Occipital lobe (tissue), 2 donors: ENCODE results near the gene MDN1. TPM values are rescaled to one million over a fixed set of nuclear protein-coding genes. Genes with fewer than 3 reads are reported as not detected.
"Not testable (repeated sequence)": the region's sequence is repeated elsewhere in the genome, so short reads cannot be mapped to it uniquely, and the experiment has no call there.

Source experiments
- DNase-seq: peaks from one replicate; lab custom pipeline; 2025; lab: John Stamatoyannopoulos, UW
- total RNA-seq: library from RNA; depleted of rRNA; stranded (reverse); fragments of >200 nt; gene quantifications from one replicate; pipeline ENCODE4 v1.2.3, GENCODE V29; 2014

The MDN1 gene
- total RNA-seq, 1 donor from 2014 or later = 34.8 TPM

DNA sequence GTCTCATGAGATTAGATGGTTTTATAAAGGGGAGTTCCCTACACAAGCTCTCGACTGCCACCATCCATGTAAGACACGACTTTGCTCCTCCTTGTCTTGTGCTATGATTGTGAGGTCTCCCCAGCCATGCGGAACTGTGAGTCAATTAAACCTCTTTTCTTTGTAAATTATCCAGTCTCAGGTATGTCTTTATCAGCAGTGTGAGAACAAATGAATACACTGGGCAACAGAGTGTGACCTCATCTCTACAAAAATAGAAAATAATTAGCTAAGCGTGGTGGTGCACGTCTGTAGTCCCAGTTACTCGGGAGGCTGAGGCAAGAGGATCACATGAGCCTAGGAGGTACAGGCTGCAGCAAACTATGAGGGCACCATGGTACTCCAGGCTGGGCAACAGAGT, 51.3 kb downstream of the MDN1 start:
- DNase-seq = no peak

GRCh38 chr6:89763550-89763949, 56.0 kb downstream of the MDN1 start:
- no peak for DNase-seq

GRCh38 chr6:89758830-89759229, 60.8 kb downstream of the MDN1 start:
- no peak for DNase-seq

GRCh38 chr6:89750338-89750737, 69.3 kb downstream of the MDN1 start:
- no peak for DNase-seq

- no peak for DNase-seq
These were observed 69.7 kb downstream of the MDN1 start for GRCh38 chr6:89749918-89750317.

DNA sequence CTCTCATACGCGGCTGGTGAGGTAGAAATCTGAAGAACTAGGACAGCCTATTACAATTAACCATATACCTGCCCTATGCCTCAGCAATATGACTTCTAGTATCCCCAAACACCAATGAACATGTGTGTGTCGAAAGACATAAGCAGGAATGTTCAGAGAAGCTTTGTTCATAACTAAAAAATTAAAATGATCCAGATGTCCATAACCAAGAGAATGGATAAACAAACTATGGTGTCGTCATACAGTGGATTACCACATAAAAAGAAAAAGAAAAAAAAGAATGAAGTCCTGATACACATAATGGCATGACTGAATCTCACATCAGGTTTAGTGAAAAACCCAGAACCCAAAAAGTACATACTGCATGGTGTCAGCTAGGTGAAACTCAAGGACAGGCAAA, 73.9 kb downstream of the MDN1 start:
- no peak for DNase-seq

DNA sequence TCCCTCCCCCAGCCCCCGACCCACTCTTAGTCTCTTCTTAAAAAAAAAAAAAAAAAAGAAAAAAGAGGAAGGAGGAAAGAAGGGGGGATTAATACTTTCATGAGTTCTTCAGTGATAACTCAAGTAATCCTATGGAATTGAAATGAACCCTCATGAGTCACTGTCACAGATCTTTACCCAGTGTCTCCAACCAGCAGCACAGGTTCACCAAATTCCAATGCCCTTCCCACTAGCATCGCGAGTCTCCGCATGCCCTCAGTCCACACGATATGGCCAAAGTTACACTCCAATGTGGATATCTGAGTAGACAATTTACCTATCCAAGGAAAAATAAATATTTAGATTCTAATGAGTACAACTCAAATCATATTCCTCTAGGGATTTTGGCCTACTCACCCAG, 74.5 kb downstream of the MDN1 start:
- DNase-seq = no peak

DNA sequence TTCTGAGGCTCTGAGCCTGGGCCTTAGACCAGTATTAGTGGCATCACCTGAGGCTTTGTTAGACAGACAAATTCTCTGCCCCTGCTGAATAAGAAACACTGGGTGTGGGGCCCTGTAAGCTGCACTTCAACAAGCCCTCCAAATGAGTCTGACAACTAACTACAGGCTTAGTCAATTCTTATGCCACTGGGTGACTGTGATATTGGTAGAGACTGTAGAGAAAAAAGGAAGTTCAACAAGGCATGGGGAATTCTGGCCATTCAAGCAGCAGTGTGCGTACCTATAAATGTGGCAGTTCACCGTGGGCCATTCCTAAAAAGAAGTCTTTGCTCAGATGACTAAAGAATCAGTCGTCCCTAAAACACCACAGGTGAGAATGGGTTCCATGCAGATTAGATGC, 82.7 kb downstream of the MDN1 start:
- DNase-seq = no peak

- DNase-seq = no peak
These were observed 85.1 kb downstream of the MDN1 start for GRCh38 chr6:89734526-89734925.

DNA sequence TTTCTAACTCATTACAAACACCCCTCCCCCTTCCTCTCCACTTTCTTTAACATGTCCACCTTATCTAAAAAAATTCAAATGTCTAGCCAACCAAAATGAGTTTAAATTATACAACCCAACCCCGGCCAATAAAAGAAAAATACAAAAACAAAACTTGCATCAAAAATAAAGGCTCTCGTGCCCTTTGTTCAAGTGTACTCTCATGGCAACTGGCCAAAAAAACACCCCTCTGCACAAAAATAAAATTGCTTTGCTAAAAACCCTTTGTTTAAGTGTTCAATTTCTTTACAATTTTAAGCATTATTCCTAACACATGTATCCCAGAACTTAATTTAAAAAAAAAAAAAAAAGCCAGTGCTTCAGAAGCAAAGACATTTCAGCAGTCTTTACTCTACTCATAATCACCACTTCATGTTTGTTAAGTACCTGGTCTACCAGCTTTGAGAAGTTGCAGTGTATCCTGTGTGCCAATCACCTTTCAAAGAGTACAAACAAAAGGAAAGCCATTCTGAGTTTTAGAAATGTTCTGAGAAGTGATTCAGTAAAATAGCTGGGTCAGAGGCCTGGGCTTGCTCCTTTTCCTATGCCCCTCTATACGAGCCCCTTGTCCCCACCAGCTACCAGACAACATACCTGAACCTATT, 87.5 kb downstream of the MDN1 start:
- DNase-seq = no peak

GRCh38 chr6:89731262-89731661, 88.3 kb downstream of the MDN1 start:
- DNase-seq = not testable (repeated sequence)

DNA sequence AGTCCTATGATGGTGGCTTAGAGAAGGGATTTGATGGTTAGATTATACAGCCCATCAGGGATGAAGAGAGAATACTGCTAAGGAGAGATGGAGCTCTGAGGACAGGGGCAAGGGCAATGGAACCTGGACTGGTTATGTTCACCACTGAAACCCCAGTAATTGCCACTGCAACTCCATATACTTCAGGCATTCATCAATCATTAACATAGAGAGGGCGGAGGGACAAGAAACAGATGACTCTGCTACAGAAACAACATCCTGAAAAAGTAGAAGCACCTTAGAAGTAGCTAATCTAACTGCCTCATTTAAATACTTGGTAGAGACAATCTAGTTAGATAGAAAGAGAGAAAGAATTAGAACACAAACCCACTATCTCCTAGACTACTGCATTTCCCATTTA, 89.8 kb downstream of the MDN1 start:
- DNase-seq = no peak

DNA sequence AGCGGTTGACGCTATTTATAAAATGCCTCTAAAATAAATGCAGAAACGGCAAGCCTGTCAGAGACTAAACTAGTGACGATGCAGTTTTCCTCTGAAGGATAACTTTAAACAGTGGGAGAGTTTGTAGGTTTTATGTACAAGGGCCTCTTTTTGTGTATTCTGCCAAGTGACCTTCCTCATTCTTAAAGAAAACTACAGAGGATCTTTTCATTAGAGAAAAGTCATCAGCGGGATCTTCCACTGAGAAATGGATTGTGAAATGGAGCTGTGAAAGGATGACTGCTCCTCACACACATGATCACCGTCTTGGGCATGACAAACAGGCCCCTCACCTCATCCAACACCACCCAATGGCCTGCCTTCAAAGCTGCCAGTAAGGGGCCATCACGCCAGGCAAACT, 92.1 kb downstream of the MDN1 start:
- no peak for DNase-seq

DNA sequence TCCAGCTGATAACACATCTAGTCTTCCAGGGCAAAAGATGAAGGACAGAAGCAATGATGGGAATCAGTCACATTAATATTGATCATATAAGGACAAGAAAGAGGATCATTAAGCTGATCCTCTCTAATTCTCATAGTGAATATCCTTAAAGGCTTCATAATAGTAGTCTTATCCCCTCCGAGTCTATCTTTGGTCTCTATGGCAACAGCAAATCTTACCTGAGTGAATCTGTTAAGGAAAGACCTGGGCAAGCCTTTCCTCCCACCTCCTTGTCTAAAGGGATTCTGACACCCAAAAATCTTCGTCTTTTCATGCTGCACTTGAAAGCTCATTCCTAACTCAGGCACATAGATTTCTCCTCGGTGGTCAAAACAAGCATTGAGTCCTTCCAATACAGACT, 94.6 kb downstream of the MDN1 start:
- DNase-seq = no peak

DNA sequence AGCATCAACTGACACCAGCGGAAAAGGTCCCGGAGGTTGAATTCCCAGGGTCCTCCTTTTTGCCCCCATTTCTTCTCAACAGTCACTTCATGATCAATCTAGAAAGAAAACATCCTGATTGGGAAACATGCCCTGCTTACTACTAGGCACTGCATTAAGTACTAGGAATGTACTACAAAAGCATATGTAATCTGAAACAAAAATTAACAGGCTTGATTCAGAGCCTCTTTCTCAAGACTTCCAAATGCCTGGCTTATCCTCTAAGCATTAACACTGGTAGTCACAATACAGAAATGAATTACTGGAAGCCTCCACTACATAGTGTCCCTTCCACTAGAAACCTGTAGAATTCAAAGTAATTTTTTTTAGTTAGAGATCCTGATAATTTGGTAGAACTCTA, 96.5 kb downstream of the MDN1 start:
- no peak for DNase-seq

DNA sequence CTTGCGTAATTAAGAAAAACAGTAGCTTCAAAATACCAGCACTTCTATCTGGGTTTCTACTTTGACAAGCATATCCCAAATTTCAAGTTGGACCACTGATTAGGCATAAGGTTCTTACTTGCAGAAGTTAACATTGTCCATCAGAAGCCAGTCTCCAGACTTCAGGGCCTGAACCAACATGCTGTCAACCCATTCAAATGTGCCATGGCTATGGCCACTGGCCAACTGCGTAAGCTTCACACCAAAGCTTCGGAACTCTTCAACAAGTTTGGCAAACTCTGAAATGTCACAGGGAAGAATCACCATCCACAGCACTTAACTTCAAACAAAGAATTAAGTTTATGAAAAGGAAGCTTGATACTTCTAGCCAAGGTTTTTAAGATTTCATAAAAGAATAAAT, 103.1 kb downstream of the MDN1 start:
- DNase-seq = no peak

DNA sequence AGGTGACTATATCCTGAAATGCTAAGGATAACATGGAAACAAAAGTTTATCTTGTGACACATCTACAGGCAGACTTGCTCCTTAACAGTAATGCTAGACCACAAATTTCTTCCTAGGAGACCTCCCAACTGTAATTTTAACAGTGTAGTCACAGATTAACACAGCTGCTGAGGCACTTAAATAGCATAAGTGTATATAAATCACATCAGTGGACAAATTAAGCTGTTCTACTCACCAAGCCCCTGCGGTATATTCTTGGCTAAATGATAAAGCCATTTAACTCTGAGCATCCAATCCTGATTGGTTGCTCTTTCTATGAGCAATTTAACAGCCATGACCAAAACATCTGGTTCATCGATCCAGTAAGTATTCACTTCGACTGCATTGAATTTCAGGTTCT, 107.8 kb downstream of the MDN1 start:
- no peak for DNase-seq

GRCh38 chr6:89708316-89708715, 111.3 kb downstream of the MDN1 start:
- DNase-seq = no peak

- DNase-seq = no peak
These were observed 111.8 kb downstream of the MDN1 start for GRCh38 chr6:89707766-89708165.

- DNase-seq = no peak
These were observed 113.5 kb downstream of the MDN1 start for GRCh38 chr6:89706121-89706520.

- DNase-seq = no peak
These were observed 116.3 kb downstream of the MDN1 start for GRCh38 chr6:89703292-89703691.

GRCh38 chr6:89702349-89702748, 117.2 kb downstream of the MDN1 start:
- no peak for DNase-seq

- DNase-seq = no peak
These were observed 123.9 kb downstream of the MDN1 start for GRCh38 chr6:89695667-89696066.

GRCh38 chr6:89694428-89694827, 125.2 kb downstream of the MDN1 start:
- no peak for DNase-seq
